Activated T-cell treated with anti-CD3 and anti-CD28 coated beads for 1 hour (primary cell): ENCODE results near the gene NAP1L5.

Source experiments
- DNase-seq: peaks from one replicate; pipeline ENCODE4 v3.0.0-alpha.2; 2020; ENCODE audit warnings: low read depth

NAP1L5 gene

DNA sequence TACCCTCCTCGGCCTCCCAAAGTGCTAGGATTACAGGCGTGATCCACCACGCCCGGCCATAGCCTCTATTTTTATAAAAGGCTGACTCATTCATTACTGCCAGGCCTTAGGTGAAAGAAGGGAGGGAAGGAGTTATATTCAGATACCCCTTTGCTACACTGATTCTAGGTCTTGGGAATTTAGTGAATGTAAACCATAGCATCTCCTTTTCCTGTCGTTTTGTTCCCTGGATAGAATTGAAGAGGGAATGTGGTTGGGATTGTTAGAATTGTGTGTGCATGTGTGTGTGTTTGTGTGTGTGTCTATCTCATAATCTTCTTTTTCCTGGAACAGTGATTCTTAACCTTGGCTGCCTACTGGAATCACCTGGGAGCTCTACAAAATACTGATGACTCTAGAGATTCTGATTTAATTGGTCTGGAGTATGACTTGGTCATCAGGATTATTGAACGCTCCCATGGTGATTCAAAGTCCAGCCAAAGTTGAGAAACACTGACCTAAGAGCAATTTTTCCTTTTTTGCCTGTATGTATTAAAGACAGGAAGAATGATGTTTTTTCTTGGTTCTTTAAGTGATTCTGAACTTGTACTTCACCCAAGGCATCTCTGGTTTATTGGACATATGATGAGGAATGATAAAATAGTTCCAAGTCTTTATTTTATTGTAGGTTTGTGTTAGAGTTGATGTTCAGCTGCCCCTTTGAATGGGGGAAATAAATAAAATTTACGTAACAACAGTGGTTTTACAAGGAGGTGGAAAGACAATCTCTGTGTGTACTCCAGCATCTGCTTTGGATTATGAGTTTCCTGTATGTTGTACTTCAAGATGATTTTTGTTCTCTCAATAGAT lies 37.0 kb downstream of the NAP1L5 start:
- no peak for DNase-seq

DNA sequence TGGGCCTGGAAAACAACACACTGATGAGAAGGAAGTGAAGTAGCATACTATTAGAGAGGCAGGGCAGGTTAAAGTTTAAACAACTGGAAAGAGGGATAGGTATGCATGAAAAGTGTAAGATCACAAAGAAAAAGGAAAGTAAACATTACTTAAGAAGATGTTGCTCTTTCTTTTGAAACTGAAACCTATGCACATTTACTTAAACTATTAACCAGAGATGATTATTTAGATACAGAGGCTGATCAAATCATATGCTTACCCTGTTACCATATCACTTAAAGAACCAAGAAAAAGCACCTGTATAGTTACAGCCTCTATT lies 37.8 kb downstream of the NAP1L5 start:
- no peak for DNase-seq

DNA sequence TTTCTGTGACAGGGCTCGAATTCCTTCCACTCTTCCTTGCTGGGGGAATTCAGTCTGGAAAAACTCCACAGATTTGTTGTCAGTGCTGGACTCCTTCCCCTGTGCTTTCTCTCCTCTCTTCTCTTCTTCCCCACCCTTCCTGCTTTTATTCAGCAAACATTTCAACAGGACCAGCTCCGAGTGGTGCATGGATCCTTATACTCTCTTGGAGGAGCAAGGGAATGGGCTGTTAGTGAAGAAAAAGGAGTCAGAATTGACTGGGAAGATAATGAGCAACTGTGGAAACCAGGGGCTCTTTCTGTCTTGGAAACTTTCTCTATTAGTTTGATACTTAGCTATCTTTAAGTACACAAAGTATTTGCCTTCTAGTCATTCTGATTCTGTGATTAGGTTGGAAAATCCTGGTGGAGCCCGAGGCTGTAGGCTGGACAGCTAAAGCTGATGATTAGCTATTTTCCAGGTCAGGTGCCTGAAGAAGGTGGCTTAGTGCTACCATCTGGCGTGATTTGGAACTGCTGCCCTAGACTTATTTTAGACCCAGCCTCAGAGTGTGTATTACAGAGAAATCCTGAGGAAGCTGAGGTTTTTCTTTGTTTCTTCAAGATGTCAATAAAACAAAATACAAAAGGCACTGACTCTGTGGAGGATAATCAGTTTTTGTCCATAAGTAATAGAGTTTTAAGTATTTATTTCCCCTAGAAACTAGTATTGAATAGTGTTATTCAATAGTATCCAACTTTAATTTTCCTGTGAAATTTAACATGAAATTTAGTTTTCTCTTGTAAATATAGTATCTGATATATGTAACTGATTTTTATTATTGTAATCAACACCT lies 38.4 kb downstream of the NAP1L5 start:
- no peak for DNase-seq

DNA sequence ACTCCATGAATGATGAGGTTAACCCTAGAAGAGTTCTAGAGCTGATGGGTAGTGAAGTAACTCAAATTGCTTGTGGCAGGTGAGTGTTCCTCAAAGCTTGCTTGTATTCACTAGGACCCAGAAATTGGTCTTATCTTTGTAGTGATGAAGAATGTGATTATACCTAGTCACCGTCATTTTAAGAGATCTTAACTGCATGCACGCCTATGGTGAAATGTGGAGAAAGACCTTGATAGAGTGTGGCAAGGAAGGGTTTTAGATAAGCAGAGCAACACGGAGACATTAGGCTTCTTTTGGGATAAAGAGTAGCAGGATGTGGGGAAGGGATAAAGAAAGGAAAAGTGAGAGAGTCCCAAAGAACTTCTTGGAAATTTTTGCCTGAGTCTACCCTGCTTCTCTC lies 42.4 kb downstream of the NAP1L5 start:
- DNase-seq: no peak

DNA sequence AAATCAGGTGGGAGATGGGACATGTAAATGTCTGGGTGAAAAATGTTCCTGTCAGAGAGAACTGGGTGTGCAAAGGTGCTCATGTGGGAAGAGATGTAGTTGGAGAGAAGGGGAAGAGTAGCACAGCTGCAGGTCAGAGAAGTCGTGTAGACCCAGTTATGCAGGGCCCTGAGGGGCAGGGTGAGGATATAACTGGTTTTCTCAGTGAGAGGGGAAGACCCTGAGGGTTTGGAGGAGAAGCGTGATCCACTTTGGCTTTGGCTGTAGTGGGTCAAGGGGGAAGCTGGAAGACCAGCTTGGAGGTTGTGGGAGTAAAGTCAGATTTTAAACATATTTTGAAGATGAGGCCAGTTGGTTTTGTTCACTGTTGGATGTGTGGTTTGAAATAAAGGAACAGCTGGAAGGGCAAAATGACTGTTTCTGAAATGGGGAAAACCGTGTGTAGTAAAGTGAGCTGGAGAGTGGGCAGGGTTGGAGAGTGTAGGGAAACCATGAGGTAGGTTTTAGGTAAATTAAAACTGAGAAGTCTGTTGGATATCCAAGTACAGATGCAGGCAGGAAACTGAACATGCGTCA lies 44.2 kb downstream of the NAP1L5 start:
- DNase-seq: no peak

DNA sequence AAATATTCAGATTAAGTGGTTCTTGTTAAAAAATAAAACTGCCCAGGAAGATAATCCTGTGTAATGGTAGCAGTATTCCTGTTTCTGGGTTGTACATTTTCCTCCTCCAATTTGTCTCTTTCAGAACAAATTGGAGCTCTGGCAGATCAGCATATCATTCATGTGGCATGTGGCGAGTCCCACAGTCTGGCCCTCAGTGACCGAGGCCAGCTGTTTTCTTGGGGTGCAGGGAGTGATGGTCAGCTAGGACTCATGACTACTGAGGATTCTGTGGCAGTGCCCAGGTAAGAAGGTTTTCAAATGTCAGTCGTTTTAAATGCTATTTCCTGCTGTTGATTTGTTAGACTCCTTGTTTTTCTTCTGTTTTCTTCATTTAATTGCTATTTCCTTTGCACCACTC lies 47.9 kb downstream of the NAP1L5 start:
- DNase-seq: no peak

DNA sequence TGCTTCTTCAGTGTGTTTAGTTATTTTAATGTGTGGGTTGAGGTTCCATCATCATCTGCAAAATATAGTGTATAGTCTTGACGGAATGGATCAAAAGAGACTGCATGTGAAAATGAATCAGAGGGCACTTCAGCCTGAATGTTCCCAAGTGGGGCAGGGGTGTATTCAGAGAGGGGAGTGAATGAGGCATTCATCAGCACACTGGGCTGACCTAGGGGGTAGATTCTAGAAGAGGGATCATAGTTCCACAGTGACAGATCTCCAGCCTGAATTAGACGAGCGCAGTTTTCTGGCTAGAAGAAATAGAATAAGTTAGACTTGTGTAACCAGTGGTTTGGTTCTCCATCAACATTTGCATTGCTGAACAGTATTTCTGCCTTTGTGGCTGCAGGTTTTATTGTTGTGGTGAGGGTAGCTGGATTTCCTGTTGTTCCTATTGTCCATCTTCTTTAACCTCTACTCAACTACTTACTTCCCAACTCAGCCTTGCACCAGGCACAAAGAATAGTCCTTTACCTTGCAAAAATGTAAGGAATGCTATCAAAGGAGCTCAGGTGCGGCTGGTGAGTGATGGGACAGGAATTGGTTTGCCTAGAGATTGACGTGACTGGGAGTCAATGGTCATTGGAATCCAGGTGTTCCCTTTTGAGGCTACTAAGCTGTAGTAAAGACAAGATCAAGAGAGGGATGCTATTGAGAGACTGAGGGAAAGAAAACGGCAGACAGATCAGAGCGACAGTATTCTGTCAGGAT lies 50.9 kb downstream of the NAP1L5 start:
- DNase-seq: no peak

DNA sequence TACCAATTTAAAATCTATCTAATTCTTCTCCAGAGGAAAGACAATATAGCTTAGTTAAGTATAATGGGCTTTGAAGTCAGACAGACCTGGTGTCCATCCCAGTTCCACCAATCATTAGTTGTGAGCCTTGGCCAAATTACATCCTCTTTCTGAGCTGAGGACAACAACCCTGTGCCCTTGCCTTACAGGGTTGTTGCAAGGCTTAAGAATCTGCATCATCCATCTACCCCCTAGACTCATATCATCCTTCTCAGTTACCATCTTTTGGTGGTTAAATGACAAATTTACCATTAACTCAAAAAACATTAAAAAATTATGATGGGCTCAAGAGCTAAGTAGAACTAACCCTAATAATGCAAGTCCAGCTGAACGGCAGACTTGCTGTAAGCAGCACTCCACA lies 51.6 kb downstream of the NAP1L5 start:
- no peak for DNase-seq
